A673 (cell line): ENCODE measurements around the gene DNAH1.

Experiments
- EZH2 ChIP-seq: fragments of 200-600 bp; sonication (generic); IDR thresholded peaks from 2 replicates; pipeline ENCODE4 v1.6.1; 2017; ENCODE audit warnings: borderline replicate concordance, low read depth, mild to moderate bottlenecking, mixed read lengths, antibody characterized with exemption, low read length; ENCODE audit not compliant: poor library complexity, severe bottlenecking
- TF ChIP-seq, protein P1 (sequence below): fragments of 300-800, 200-600 bp; sonication (generic); conservative IDR thresholded peaks from 2 replicates; pipeline ENCODE4 v1.5.1; 2017; ENCODE audit warnings: low read depth, mild to moderate bottlenecking, antibody characterized with exemption, low read length, moderate library complexity, mixed read lengths

DNA sequence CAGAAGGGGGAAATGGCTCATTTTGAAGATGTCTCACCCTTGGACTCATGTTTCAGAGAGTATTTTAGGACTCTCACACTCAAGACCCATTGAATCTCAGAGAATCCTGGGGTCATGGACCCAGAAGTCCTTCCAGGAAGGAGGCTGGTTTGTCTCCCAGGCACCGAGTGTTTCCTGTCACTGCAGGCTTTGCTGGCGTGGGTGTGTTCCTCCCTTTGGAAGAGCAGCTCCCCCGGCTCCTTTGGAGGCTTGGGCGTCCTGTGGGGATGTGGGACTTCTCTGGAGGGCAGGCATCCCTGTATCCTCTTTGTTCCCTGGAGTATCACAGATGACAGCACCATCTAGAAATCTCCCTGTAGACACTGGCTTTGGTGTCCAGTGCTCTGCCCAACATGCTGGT lies 40.0 kb downstream of the DNAH1 start:
- TF ChIP-seq, protein P1, sequence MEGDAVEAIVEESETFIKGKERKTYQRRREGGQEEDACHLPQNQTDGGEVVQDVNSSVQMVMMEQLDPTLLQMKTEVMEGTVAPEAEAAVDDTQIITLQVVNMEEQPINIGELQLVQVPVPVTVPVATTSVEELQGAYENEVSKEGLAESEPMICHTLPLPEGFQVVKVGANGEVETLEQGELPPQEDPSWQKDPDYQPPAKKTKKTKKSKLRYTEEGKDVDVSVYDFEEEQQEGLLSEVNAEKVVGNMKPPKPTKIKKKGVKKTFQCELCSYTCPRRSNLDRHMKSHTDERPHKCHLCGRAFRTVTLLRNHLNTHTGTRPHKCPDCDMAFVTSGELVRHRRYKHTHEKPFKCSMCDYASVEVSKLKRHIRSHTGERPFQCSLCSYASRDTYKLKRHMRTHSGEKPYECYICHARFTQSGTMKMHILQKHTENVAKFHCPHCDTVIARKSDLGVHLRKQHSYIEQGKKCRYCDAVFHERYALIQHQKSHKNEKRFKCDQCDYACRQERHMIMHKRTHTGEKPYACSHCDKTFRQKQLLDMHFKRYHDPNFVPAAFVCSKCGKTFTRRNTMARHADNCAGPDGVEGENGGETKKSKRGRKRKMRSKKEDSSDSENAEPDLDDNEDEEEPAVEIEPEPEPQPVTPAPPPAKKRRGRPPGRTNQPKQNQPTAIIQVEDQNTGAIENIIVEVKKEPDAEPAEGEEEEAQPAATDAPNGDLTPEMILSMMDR, result no peak
- no peak for TF ChIP-seq EZH2
